Parathyroid adenoma (tissue), 2 donors: Measurements from ENCODE around the gene TXN.
"Not testable (repeated sequence)": the region's sequence is repeated elsewhere in the genome, so short reads cannot be mapped to it uniquely, and the experiment has no call there.

ENCODE experiments used
- H2AFZ ChIP-seq: fragments of 300-600 bp; sonication (generic); one replicate; pipeline ENCODE4 v1.7.0; 2017; ENCODE audit warnings: antibody characterized with exemption, mild to moderate bottlenecking
- H3K27ac ChIP-seq: fragments of 300-600 bp; sonication (generic); one replicate; pipeline ENCODE4 v1.7.0; 2017
- H3K27me3 ChIP-seq: fragments of 300-600 bp; sonication (generic); one replicate; pipeline ENCODE4 v1.7.0; 2017; ENCODE audit warnings: low read length; ENCODE audit not compliant: control insufficient read depth, insufficient read depth
- H3K36me3 ChIP-seq: fragments of 300-600 bp; sonication (generic); one replicate; pipeline ENCODE4 v1.7.0; 2017; ENCODE audit warnings: low read length; ENCODE audit not compliant: control insufficient read depth, insufficient read depth
- H3K4me1 ChIP-seq: fragments of 300-600 bp; sonication (generic); one replicate; pipeline ENCODE4 v1.7.0; 2017; ENCODE audit warnings: control low read depth
- H3K4me2 ChIP-seq: fragments of 300-600 bp; sonication (generic); one replicate; pipeline ENCODE4 v1.7.0; 2017; ENCODE audit warnings: low read length
- H3K4me3 ChIP-seq: fragments of 300-600 bp; sonication (generic); one replicate; pipeline ENCODE4 v1.7.0; 2017; ENCODE audit warnings: low read depth, low read length
- H3K79me2 ChIP-seq: fragments of 300-600 bp; sonication (generic); one replicate; pipeline ENCODE4 v1.7.0; 2017; ENCODE audit warnings: control low read depth
- H3K9ac ChIP-seq: fragments of 300-600 bp; sonication (generic); one replicate; pipeline ENCODE4 v1.7.0; 2017; ENCODE audit warnings: mild to moderate bottlenecking
- H3K9me3 ChIP-seq: fragments of 300-600 bp; sonication (generic); one replicate; pipeline ENCODE4 v1.7.0; 2017; ENCODE audit warnings: low read length; ENCODE audit not compliant: control insufficient read depth
- TF ChIP-seq, protein P1 (sequence below): fragments of 300-600 bp; sonication (generic); IDR thresholded peaks from one replicate; pipeline ENCODE4 v1.7.0; 2017; ENCODE audit warnings: antibody characterized with exemption, mild to moderate bottlenecking
- donor health status: primary hyperparathyroidism.

TXN gene

DNA sequence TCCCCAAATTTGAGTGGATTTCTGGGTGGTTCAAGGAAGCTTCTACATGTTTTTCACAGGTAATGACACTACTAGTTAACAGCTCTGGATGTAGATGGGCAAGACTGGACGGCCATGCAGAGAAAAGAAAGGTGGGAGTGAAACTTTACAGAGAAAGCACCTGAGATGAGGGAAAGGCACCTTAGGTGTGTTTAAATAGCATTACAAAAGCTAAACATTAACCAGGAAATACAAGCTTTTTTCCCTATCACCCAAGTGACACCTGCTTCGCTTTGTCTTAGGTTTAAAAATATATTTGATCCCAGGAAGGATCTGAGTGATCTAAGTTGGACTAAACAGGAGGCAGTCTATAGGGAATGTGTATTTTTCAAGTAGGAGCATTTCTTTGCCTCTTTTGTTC lies 56.7 kb downstream of the TXN start:
- no peaks in the 10 kb centered on the region for H3K9me3 ChIP-seq
- no peaks in the 10 kb centered on the region for H3K36me3 ChIP-seq
- H3K4me2 ChIP-seq, result no peak overlapping the region
- H3K27ac ChIP-seq, result no peak overlapping the region
- no peaks in the 10 kb centered on the region for H3K27me3 ChIP-seq
- TF ChIP-seq, protein P1, sequence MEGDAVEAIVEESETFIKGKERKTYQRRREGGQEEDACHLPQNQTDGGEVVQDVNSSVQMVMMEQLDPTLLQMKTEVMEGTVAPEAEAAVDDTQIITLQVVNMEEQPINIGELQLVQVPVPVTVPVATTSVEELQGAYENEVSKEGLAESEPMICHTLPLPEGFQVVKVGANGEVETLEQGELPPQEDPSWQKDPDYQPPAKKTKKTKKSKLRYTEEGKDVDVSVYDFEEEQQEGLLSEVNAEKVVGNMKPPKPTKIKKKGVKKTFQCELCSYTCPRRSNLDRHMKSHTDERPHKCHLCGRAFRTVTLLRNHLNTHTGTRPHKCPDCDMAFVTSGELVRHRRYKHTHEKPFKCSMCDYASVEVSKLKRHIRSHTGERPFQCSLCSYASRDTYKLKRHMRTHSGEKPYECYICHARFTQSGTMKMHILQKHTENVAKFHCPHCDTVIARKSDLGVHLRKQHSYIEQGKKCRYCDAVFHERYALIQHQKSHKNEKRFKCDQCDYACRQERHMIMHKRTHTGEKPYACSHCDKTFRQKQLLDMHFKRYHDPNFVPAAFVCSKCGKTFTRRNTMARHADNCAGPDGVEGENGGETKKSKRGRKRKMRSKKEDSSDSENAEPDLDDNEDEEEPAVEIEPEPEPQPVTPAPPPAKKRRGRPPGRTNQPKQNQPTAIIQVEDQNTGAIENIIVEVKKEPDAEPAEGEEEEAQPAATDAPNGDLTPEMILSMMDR, result no peak
- no peak overlapping the region for H3K9ac ChIP-seq
- H3K4me3 ChIP-seq, result no peak overlapping the region
- H2AFZ ChIP-seq, result no peak overlapping the region
- H3K4me1 ChIP-seq, result no peaks in the 10 kb centered on the region
- H3K79me2 ChIP-seq, result no peaks in the 10 kb centered on the region

DNA sequence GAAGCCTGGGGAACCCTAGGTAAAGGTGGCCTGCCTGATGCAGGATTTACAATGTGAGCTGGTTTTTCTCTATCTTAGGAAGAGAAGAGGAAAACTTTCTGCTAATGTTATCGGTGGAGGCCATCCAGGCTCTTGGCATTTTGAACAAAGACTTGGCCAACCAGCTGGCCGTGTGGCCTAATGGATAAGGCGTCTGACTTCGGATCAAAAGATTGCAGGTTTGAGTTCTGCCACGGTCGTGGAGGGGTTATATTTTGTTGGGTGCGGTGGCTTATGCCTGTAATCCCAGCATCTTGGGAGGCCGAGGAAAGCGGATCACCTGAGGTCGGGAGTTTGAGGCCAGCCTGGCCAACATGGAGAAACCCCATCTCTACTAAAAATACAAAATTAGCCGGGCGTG lies 58.0 kb downstream of the TXN start:
- no peaks in the 10 kb centered on the region for H3K4me1 ChIP-seq
- H3K9ac ChIP-seq, result no peak overlapping the region
- H3K36me3 ChIP-seq, result no peaks in the 10 kb centered on the region
- no peaks in the 10 kb centered on the region for H3K79me2 ChIP-seq
- no peaks in the 10 kb centered on the region for H3K27me3 ChIP-seq
- H2AFZ ChIP-seq, result no peak overlapping the region
- no peaks in the 10 kb centered on the region for H3K9me3 ChIP-seq
- H3K27ac ChIP-seq, result no peak overlapping the region
- H3K4me2 ChIP-seq, result no peak overlapping the region
- no peak overlapping the region for H3K4me3 ChIP-seq
- TF ChIP-seq, protein P1, result no peak

DNA sequence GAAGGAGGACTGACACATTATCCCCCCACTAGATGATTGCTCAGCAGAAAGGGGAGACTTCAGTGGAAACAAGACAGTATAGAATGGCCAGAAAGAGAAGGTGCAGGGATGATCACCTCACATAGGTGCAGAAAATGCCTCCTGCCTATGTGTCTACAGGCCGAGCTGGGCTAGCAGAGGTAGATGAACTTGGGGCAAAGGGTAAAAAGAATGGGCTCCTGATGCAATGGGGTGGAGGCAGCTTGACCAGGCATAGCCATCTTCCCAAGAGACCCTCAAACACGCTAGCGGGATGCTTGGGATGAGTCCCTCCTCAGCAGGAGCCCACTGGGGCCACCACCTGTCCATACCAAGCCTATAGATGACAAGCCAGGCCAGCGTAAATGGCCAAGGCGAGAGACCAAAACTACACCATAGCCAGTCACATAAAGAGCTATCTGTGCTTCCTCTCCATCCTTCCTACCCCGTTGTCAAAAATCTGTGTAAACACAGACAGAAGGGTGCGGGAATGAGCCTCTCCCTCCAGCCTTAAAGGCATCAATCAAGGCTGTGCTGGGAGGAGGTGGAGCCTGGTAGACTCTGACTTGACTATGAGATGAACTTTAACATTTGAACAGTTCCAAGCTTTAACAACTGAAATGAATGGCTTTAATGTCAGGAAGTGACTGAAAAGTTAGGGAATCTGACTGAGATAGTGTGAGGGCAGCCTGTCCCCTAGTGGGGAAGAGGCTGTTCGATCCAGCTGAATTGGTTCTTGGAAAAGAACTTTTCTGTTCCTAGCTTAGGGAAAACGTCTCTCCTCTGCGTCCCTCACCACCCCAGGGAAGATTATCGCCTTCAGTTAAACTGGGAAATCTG lies 58.7 kb downstream of the TXN start:
- Histone ChIP-seq H3K36me3 (no peaks in the 10 kb centered on the region), H3K4me1 (no peaks in the 10 kb centered on the region), H3K9me3 (no peaks in the 10 kb centered on the region), H2AFZ (no peak overlapping the region), H3K27ac (no peak overlapping the region), H3K9ac (no peak overlapping the region), H3K4me2 (no peak overlapping the region), H3K27me3 (no peaks in the 10 kb centered on the region), H3K79me2 (no peaks in the 10 kb centered on the region), H3K4me3 (no peak overlapping the region)
- TF ChIP-seq, protein P1, result no peak

DNA sequence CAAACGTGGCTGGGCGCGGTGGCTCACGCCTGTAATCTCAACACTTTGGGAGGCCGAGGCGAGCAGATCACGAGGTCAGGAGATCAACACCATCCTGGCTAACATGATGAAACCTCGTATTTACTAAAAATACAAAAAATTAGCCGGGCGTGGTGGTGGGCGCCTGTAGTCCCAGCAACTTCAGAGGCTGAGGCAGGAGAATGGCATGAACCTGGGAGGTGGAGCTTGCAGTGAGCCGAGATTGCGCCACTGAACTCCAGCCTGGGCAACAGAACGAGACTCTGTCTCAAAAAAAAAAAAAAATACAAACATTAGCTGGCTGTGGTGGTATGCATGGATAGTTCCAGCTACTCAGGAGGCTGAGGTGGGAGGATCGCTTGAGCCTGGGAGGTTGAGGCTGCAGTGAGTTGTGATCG lies 60.2 kb downstream of the TXN start:
- not testable (repeated sequence) for H3K4me3 ChIP-seq, H3K27me3 ChIP-seq, H3K36me3 ChIP-seq, H3K79me2 ChIP-seq, H3K9me3 ChIP-seq, H2AFZ ChIP-seq, H3K27ac ChIP-seq, H3K4me1 ChIP-seq, H3K4me2 ChIP-seq, H3K9ac ChIP-seq
